HL-60 (cell line): Measurements from ENCODE around the gene DOCK1.

ENCODE experiments used
- DNase-seq, 2 experiments: peaks; one replicate each; pipeline ENCODE4 v3.0.0-alpha.2; 2010 to 2020; ENCODE audit warnings: low read depth in 1 of 2, low spot score in 1 of 2
- H3K27ac ChIP-seq: fragments of 250-450 bp; sonication (Bioruptor Pico); replicated peaks from 2 replicates; pipeline ENCODE4 v1.5.1; 2020; ENCODE audit warnings: mild to moderate bottlenecking, moderate library complexity
- H3K27me3 ChIP-seq: fragments of 250-450 bp; sonication (Bioruptor Pico); 2 replicates; pipeline ENCODE4 v1.5.1; 2021; ENCODE audit warnings: mild to moderate bottlenecking, moderate library complexity; ENCODE audit not compliant: insufficient read depth, poor library complexity, severe bottlenecking
- H3K4me3 ChIP-seq: replicated peaks from 2 replicates; pipeline ENCODE4 v1.5.1; 2011; ENCODE audit warnings: mild to moderate bottlenecking, control low read depth, low read length; ENCODE audit not compliant: insufficient read depth
- GABPA ChIP-seq: IDR thresholded peaks from 2 replicates; pipeline ENCODE4 v1.6.1; 2012; ENCODE audit warnings: low read depth
- POLR2AphosphoS5 ChIP-seq: IDR thresholded peaks from 2 replicates; pipeline ENCODE4 v1.6.1; 2012; ENCODE audit warnings: low read depth
- SPI1 ChIP-seq: IDR thresholded peaks from 2 replicates; pipeline ENCODE4 v1.6.1; 2012; ENCODE audit warnings: low read depth, mild to moderate bottlenecking, borderline replicate concordance
- TF ChIP-seq, protein P1 (sequence below): IDR thresholded peaks from 2 replicates; pipeline ENCODE4 v1.6.1; 2012; ENCODE audit warnings: low read depth; ENCODE audit not compliant: insufficient replicate concordance
- TF ChIP-seq, protein P2 (sequence below): IDR thresholded peaks from one replicate; pipeline ENCODE4 v1.5.1; 2011; ENCODE audit warnings: low read length, control low read depth, inconsistent platforms; ENCODE audit not compliant: insufficient read depth

DOCK1 gene

GRCh38 chr10:126907423-126907970 lies 2.3 kb downstream of the DOCK1 start:
- TF ChIP-seq, protein P1, sequence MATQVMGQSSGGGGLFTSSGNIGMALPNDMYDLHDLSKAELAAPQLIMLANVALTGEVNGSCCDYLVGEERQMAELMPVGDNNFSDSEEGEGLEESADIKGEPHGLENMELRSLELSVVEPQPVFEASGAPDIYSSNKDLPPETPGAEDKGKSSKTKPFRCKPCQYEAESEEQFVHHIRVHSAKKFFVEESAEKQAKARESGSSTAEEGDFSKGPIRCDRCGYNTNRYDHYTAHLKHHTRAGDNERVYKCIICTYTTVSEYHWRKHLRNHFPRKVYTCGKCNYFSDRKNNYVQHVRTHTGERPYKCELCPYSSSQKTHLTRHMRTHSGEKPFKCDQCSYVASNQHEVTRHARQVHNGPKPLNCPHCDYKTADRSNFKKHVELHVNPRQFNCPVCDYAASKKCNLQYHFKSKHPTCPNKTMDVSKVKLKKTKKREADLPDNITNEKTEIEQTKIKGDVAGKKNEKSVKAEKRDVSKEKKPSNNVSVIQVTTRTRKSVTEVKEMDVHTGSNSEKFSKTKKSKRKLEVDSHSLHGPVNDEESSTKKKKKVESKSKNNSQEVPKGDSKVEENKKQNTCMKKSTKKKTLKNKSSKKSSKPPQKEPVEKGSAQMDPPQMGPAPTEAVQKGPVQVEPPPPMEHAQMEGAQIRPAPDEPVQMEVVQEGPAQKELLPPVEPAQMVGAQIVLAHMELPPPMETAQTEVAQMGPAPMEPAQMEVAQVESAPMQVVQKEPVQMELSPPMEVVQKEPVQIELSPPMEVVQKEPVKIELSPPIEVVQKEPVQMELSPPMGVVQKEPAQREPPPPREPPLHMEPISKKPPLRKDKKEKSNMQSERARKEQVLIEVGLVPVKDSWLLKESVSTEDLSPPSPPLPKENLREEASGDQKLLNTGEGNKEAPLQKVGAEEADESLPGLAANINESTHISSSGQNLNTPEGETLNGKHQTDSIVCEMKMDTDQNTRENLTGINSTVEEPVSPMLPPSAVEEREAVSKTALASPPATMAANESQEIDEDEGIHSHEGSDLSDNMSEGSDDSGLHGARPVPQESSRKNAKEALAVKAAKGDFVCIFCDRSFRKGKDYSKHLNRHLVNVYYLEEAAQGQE = no peak
- no peak for TF ChIP-seq SPI1
- TF ChIP-seq, protein P2, sequence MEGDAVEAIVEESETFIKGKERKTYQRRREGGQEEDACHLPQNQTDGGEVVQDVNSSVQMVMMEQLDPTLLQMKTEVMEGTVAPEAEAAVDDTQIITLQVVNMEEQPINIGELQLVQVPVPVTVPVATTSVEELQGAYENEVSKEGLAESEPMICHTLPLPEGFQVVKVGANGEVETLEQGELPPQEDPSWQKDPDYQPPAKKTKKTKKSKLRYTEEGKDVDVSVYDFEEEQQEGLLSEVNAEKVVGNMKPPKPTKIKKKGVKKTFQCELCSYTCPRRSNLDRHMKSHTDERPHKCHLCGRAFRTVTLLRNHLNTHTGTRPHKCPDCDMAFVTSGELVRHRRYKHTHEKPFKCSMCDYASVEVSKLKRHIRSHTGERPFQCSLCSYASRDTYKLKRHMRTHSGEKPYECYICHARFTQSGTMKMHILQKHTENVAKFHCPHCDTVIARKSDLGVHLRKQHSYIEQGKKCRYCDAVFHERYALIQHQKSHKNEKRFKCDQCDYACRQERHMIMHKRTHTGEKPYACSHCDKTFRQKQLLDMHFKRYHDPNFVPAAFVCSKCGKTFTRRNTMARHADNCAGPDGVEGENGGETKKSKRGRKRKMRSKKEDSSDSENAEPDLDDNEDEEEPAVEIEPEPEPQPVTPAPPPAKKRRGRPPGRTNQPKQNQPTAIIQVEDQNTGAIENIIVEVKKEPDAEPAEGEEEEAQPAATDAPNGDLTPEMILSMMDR = no peak
- no peak for TF ChIP-seq POLR2AphosphoS5
- no peak for TF ChIP-seq GABPA
- no peak overlapping the region for H3K27ac ChIP-seq
- DNase-seq = no peak
- H3K4me3 ChIP-seq = no peak overlapping the region
- peaks cover 9% of the 10 kb centered on the region for H3K27me3 ChIP-seq

- TF ChIP-seq, protein P1 = no peak
- TF ChIP-seq, protein P2 = no peak
- TF ChIP-seq POLR2AphosphoS5 (no peak), GABPA (no peak)
- no peak for DNase-seq
- H3K4me3 ChIP-seq = no peak overlapping the region
- H3K27ac ChIP-seq = no peak overlapping the region
- peaks cover 9% of the 10 kb centered on the region for H3K27me3 ChIP-seq
Measured at GRCh38 chr10:126908225-126908624, 3.0 kb downstream of the DOCK1 start.

DNA sequence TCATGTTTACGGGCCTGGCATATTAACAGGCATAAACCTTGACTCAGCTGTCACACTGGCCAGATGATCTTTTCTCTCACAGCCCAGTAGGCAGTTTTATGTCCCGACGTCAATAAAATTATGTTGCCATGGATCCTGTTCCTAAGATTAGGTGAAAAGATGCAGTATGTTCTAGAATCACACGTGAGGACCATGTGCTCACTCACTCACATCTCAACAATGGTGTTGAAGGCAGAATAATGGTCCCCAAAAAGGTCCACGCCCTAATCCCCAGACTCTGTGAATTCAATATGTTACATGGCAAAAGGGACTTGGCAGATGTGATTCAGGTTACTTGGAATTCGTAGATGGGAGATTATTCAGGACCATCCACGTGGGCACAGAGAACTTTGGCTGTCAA lies 3.5 kb downstream of the DOCK1 start:
- DNase-seq = no peak
- Histone ChIP-seq H3K27me3 (peaks cover 9% of the 10 kb centered on the region), H3K4me3 (no peak overlapping the region), H3K27ac (no peak overlapping the region)
- no peak for TF ChIP-seq POLR2AphosphoS5
- TF ChIP-seq, protein P1 = no peak
- no peak for TF ChIP-seq SPI1
- TF ChIP-seq GABPA = no peak
- TF ChIP-seq, protein P2 = no peak
